Hematopoietic multipotent progenitor cell treated with erythropoietin and hydrocortisone succinate and interleukin-3 and kit ligand, for 6 days (in vitro differentiated cells): Measurements from ENCODE around the gene GNLY.
"Not testable (repeated sequence)": the region's sequence is repeated elsewhere in the genome, so short reads cannot be mapped to it uniquely, and the experiment has no call there.

ENCODE experiments used
- DNase-seq: peaks from one replicate; pipeline ENCODE4 v3.0.0-alpha.2; 2015

The GNLY gene

DNA sequence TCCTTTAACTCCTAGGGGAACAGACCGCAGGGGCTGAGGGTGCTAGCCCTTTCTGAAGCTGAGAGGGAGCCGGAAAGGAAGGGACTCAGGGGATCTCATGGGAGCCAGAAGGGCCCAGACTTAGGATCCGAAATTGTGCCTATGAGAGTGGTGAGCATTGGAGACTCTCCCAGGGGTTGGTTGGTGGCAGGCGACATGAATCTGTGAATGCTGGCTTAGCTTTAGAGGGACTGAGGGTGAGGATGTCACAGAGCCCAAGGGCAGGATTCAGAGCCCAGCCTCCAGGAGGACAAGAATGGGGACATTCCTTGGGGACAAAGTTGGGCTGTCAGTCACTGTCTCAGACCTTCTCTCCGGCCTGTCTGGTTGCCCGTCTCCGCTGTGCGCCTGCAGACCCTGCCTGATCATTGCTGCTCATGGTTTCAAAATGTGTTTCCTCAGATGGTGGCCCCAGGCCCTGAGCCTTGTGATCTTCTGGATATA is 17.5 kb downstream of the GNLY start:
- DNase-seq = peak; percentile 17

- peak; percentile 90 for DNase-seq
Measured at GRCh38 chr2:85712336-85712735, 18.2 kb downstream of the GNLY start.

GRCh38 chr2:85712849-85713612 is 18.9 kb downstream of the GNLY start:
- peak; percentile 35 for DNase-seq

DNA sequence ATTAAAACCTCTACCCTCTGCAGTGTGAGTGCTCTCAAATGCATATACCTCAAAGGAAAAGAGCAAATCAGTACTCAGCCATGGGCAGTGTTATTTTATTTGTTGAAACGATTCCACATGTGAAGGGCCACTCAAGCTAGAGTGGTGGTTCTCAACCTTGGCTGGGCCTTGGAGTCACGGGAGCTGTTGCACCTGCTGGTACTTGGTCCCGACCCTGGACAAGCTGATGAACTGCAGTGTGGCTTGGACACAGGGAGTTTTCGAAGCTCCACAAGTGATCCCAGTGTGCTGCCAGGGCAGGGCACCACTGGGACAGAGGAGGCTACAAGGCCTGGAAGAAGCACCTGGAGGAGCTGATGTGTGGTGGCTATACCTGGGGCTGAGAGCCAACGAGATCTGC is 19.7 kb downstream of the GNLY start:
- no peak for DNase-seq

DNA sequence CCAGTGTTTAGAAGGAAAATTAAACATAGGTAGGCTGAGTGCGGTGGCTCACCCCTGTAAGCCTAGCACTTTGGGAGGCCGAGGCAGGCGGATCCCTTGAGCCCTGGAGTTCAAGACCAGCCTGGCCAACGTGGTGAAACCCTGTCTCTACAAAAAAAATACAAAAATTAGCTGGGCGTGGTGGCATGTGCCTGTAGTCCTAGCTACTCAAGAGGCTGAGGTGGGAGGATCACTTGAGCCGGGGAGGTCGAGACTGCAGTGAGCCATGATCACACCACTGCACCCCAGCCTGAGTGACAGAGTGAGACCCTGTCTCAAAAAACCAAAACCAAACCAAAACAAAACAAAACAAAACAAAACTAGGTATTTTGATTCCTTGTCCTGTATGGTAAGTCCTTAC is 20.3 kb downstream of the GNLY start:
- not testable (repeated sequence) for DNase-seq

DNA sequence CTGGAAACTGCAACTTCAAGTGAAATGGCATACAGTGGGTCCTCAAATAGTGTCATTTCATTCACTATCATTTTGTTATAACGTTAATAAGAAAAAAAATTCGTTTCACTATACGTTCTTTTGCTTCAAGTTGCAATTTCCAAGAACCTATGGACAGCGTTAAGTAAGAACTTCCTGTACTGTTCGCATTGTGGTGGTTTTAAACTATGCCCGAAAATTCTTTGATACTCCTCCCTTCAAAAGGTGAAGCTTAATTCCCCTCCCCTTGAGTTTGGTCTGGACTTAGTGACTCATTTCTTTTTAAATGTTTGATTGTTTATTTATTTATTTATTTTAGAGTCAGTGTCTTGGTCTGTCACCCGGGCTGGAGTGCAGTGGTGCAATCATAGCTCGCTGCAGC is 20.7 kb downstream of the GNLY start:
- peak; percentile 61 for DNase-seq

- peak; percentile 30 for DNase-seq
Measured at GRCh38 chr2:85716346-85716914, 22.3 kb downstream of the GNLY start.

- peak; percentile 91 for DNase-seq
Measured at GRCh38 chr2:85717308-85718008, 23.3 kb downstream of the GNLY start.

GRCh38 chr2:85718009-85718391 is 23.8 kb downstream of the GNLY start:
- DNase-seq = peak; percentile 68

DNA sequence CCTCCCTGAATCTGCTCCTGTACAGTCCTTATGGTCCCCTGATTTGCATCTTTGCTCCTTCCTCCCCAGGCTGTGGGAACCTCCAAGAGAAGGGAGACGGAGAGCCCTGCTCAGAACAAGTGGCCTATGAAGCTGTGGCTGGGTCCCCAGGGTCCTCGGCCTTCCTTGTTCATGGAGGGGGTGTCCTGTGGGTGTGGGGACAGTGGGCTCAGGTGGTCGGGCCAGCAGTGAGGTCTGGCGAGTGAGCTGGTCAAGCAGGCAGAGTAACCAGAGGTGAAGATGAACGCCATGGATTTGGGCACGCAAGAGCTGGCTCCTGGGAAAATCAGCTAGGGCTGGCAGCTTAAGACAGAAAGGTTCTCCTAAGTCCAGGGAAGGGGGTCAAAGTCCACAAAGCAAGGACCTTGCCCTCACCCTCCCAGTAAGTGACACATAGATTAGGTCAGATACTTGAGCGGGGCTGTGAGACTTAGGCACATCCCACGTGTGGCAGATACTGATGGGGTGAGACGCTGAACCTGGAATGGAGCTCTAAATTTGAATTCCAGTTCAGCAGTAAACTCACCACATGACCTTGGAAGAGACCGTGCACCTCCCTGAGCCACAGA is 24.8 kb downstream of the GNLY start:
- DNase-seq = no peak

- DNase-seq = peak; percentile 32
Measured at GRCh38 chr2:85719609-85720240, 25.6 kb downstream of the GNLY start.

- no peak for DNase-seq
Measured at GRCh38 chr2:85720533-85720932, 26.4 kb downstream of the GNLY start.

- no peak for DNase-seq
Measured at GRCh38 chr2:85721641-85722040, 27.5 kb downstream of the GNLY start.

- no peak for DNase-seq
Measured at GRCh38 chr2:85722519-85722918, 28.4 kb downstream of the GNLY start.

DNA sequence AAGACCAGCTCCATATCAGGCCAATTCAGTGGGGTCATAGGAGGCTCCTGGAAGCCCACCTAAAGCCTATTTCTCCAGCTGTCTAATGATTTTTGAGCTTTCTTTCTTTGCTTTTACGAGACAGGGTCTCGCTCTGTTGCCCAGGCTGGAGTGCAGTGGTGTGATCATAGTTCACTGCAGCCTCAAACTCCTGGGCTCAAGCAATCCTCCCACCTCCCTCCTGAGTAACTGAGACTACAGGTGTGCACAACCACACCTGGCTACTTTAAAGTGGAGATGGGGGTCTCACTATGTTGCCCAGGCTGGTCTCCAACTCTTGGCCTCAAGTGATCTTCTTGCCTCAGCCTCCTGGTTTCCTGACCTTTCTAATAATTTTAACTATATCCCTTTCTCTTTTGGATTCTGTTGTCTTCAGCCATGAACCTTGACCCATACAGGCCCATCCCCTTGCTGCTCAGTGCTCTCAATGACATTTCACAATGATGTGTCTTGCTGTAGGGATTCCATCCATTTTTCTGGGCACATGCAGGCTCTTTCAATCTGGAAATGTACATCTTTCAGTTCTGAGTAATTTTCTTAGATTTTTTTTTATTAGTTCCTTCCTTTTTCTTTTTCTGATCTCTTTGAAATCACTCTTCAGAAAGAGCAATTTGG is 29.7 kb downstream of the GNLY start:
- DNase-seq = no peak

DNA sequence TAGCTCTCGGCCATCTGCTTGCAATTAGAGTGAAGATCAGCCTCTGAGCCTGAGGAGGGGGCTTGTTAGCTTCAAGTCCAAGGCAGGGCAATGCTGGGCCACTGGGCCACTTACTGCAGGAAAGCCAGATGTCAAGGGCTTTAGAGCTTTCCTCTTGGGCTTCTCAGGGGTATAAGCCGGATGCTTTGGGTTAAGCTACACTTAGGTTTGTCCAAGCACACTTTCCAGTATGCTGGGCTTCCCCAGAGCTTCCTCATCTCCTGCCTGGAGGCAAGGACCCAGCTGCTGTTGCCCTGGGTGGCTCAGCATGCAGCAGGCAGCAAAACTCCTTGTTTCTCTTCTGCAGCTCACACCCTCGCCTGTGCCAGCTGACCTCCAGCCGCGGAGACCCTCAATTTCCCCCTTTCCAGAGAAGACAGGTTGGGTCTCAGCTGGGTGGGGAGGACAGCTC is 30.6 kb downstream of the GNLY start:
- DNase-seq = no peak

DNA sequence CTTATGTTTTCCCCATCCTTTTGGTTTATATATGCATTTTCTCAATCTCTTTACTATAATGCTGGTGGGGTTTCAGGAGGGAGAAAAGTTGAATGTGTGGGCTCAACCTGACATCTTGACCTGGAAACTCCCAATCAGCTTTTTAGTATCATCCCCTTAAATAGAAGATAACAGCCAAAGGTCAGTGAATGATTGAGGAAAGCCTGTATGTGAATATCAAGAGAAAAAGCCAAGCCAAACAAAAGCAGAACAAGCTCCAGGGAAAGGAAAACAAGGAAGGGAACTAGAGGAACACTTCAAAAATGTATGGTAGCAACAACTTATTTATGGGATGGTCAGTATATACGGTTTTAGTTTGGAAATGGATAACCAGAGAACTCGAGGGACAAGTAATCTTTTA is 31.3 kb downstream of the GNLY start:
- no peak for DNase-seq

GRCh38 chr2:85727798-85728197 is 33.6 kb downstream of the GNLY start:
- no peak for DNase-seq

DNA sequence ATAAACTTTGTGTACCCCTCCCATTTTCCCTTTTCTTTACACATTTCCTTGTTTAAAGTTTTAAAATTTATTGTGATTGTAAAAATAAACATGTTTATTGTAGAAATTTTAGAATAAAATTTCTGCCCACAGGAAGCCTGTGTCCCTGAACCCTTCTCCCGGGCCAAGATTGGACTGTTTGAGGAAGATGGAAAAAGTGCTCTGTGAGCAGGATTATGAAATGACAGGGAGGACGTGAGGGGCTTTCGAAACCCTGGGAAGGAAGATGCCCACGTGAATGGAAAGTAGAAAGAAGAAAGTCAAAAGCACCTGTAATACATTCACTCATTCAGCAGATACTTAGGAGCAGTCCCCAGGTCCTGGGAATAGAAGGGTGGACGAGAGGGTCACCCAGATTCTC is 34.2 kb downstream of the GNLY start:
- no peak for DNase-seq

DNA sequence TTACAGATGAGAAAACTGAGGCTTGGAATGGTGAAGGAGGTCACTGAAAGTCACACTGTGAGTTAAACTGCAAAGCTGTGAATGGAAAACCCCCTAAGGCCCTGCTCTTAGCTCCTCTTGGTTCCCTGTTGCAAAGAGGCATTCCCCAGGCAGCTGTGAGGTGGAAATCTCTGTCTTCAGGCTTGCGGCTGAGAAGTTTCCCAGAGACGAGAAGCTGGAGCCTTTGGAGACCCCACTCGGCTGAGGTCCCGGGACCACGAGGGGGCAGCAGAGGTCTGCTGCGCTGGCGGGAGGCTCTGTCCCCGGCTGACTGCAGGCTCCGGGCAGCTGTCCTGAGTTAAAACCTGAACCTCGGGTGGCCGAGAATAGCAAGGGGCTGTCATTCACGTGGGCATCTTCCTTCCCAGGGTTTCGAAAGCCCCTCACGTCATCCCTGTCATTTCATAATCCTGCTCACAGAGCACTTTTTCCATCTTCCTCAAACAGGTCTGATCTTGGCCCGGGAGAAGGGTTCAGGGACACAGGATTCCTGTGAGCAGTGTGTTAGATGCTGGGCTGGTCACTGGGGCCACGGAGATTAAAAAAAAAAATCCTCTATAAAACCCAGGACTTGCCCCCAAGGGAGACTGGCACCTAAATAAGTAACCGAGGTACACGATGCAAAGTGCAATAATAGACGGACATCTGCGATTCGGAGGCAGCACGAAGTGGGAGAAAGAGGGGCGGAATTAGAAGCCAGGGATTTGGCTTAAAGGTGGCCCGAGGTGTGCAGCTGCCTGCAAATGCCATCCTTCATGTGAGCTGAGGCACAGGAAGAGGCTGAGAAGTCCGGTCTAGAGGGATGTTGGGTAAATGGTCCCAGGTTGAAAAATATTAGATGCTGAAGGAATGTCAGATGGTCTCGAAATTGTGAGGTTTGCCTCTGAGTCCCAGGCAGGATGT is 35.0 kb downstream of the GNLY start:
- peak; percentile 87 for DNase-seq

DNA sequence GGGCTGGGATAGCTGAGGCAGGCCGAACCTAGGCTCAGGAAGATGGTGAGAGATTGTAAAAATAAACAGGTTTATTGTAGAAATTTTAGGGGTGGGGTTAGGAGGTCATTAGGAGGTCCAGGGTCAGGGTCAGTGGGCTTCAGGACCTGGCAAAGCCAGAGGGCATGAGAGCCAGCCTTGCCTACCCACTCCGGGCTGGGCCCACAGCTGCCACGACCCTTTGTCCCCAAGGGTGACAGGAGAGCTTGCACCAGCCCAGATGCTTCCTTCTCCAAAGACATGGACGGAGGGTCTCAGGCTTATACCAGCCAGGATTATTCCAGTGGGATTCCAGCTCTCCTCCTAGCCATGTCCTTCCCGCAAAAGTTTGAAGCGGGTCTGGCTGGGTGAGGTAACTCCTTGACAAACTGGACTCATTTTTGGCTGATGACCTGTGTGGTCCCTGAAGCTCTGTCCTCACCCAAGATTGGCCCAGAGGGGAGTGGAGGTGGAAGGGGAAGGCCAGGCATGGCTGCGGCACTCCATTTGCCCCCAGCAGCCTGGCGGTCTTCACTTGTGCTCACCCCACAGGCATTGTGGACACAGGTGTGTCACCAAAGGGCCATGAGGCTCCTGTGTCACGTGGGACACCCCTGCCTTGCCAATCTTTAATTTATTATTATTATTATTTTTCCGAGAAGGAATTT is 35.8 kb downstream of the GNLY start:
- no peak for DNase-seq
